Spleen (tissue), 11 donors: ENCODE data around the gene PILRA. TPM values are rescaled to one million over a fixed set of nuclear protein-coding genes. Genes with fewer than 3 reads are reported as not detected.

Source experiments
- DNase-seq: peaks from one replicate; pipeline ENCODE4 v3.0.0-alpha.2; 2020
- H3K27ac ChIP-seq, 8 donors: fragments of 200-600 bp; sonication (generic) in 7 of 8; 1 replicate in 4 of 8; 2 replicates in 4 of 8; pipeline versions ENCODE4 v1.5.0 to v1.8.0; 2016 to 2021; ENCODE audit warnings: inconsistent platforms in 4 of 8, mild to moderate bottlenecking in 4 of 8, moderate library complexity in 1 of 8
- H3K27me3 ChIP-seq, 7 donors: fragments of 200-600 bp; sonication (generic) in 6 of 7; replicated peaks in 1 of 7; 1 replicate in 4 of 7; 2 replicates in 3 of 7; pipeline versions ENCODE4 v1.5.0 to v1.8.0; 2016 to 2021; ENCODE audit warnings: inconsistent platforms in 3 of 7, mild to moderate bottlenecking in 1 of 7
- H3K36me3 ChIP-seq, 6 donors: fragments of 200-600 bp; sonication (generic) in 5 of 6; 1 replicate in 4 of 6; 2 replicates in 2 of 6; pipeline versions ENCODE4 v1.5.0 to v1.8.0; 2016 to 2021; ENCODE audit warnings: inconsistent platforms in 2 of 6
- H3K4me1 ChIP-seq, 6 donors: fragments of 200-600 bp; sonication (generic) in 5 of 6; 1 replicate in 3 of 6; 2 replicates in 3 of 6; pipeline versions ENCODE4 v1.5.0 to v1.8.0; 2016 to 2021; ENCODE audit warnings: inconsistent platforms in 3 of 6
- H3K4me3 ChIP-seq, 8 donors: fragments of 200-600 bp; sonication (generic) in 7 of 8; 1 replicate in 4 of 8; 2 replicates in 4 of 8; pipeline versions ENCODE4 v1.5.0 to v1.8.0; 2016 to 2021; ENCODE audit warnings: inconsistent platforms in 4 of 8, mild to moderate bottlenecking in 4 of 8, moderate library complexity in 2 of 8
- H3K9me3 ChIP-seq, 8 donors: fragments of 200-600 bp; sonication (generic) in 7 of 8; 1 replicate in 4 of 8; 2 replicates in 4 of 8; pipeline versions ENCODE4 v1.5.0 to v1.8.0; 2016 to 2021; ENCODE audit warnings: inconsistent platforms in 4 of 8
- POLR2A ChIP-seq, 3 donors: fragments of 450-650 bp; IDR thresholded peaks; one replicate each; pipeline ENCODE4 v1.5.1; 2017; ENCODE audit warnings: antibody characterized with exemption in 3 of 3, mild to moderate bottlenecking in 1 of 3
- POLR2AphosphoS5 ChIP-seq, 3 donors: sonication (generic); formaldehyde crosslinking; IDR thresholded peaks; one replicate each; pipeline ENCODE4 v1.5.1; 2017; ENCODE audit warnings: antibody characterized with exemption in 3 of 3
- WGBS, 5 donors: extraction: QIAGEN DNeasy Blood & Tissue Kit in 3 of 5; methylation state at CpG; one replicate each; pipeline versions ENCODE4 v1.1.5 to v1.1.7; 2013 to 2018; 5-methylcytosine and 5-hydroxymethylcytosine counted together
- intact Hi-C: fragments of 100-400 bp; cut with DNase I; formaldehyde crosslinking; loops from one replicate; pipeline ENCODE4 v1.15.0; 2023; ENCODE audit warnings: low total_unique reads
- polyA plus RNA-seq, 3 donors: library from polyadenylated mRNA; stranded (reverse); fragments of 200-250 nt; gene quantifications; one replicate each; pipeline ENCODE4 v1.2.1, GENCODE V29; 2013
- total RNA-seq, 7 donors: library from RNA; depleted of rRNA in 3 of 7; stranded (reverse); fragments of >200 nt in 3 of 7; fragmentation: NEBNext Ultra II Directional in 4 of 7; extraction: Animal tissue kit (Norgen Biotek cat#: 25700) in 4 of 7; gene quantifications; one replicate each; pipeline versions ENCODE4 v1.1.0 to v1.2.1, GENCODE V29; 2016 to 2021
- TF ChIP-seq, protein P1 (sequence below), 11 experiments: fragments of 200-600 bp in 7 of 11; fragments of 450-650 bp in 4 of 11; sonication (generic) in 4 of 11; IDR thresholded peaks in 8 of 11; conservative IDR thresholded peaks in 3 of 11; 1 replicate in 7 of 11; 2 replicates in 4 of 11; pipeline versions ENCODE4 v1.4.0 to v1.8.0; 2016 to 2021; ENCODE audit warnings: antibody characterized with exemption in 11 of 11, inconsistent platforms in 4 of 11, mild to moderate bottlenecking in 1 of 11
- donor health status: healthy with polysubstance abuse.
- donor health status: DM: no; HTN: no; CAD: no; lungs with moderate emphysema.
- donor health status: DM: no; HTN: no; CAD: no.
- donor health status: Bipolar disorder and iron deficiency.
- donor health status: healthy.
- donor health status: DM: no; HTN: no; CAD: no.
- donor health status: DM: yes; HTN: yes; CAD: no.

Gene PILRA
- total and polyA plus RNA-seq, 10 donors = 5.8 to 61.1 (median 25.8) TPM

DNA sequence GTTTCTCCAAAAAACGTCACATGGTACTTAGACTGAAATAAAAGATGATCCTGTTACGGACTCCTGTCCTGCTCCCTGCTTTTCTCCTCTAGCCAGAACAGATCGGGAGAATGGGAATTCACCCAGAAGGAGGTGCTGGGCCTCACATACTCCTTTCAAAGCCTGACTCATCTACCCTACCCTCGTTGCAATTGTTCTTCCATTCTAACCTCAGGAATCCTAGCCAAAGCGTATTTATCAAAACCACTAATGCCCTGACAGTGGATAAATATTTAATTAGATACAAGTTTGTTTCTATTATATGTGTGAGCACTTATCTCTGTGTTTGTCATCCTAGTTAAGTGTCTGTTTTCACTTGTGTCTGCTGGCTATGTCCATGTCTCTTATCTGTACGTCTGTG lies 33.5 kb downstream of the PILRA start:
- 70 to 82% (median 76%) methylated on average over 6 of the region's 6 CpGs for WGBS, 5 donors

DNA sequence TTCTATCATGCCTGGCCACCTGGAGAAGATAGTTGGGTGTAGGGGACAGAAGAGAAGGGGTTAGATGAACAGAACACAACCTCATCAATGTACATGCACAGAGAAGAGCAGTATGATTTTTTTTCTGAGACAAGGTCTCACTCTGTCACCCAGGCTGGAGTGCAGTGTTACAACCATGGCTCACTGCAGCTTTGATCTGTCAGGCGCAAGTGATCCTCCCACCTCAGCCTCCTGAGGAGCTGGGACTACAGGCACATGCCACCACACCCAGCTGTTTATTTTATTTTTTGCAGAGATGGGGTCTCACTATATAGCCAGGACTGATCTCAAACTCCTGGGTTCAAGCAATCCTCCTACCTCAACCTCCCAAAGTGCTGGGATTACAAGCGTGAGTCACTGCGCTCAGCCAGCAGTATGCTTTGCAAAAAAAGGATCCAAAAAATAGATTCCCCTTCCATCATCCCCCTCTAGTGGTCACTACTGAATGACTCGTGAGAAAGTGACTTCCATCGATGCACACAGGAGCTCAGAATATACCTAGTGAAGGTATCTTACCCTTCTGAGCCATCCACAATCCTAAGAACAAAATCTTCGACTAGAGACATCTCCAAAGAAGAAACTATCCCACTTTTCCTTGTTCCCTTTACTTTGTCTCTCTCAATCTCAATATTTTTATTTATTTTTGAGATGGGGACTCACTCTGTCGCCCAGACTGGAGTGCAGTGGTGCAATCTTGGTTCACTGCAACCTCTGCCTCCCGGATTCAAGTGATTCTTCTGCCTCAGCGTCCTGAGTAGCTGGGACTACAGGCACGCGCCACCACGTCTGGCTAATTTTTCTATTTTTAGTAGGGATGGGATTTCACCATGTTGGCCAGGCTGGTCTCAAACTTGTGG lies 34.2 kb downstream of the PILRA start:
- H3K27me3 ChIP-seq = no peaks in the 10 kb centered on the region
- peaks cover 0 to 19% (median 7%) of the 10 kb centered on the region in 6 donors for H3K4me1 ChIP-seq
- 49 to 55% (median 55%) methylated on average over 12 of the region's 12 CpGs for WGBS, 5 donors
- no peak overlapping the region for H3K4me3 ChIP-seq
- no peak for DNase-seq
- no peak overlapping the region for H3K27ac ChIP-seq
- peaks cover 0 to 14% (median 0%) of the 10 kb centered on the region in 6 donors for H3K36me3 ChIP-seq
- intact Hi-C loops = loop anchor here (10.0 kb wide), 1 partner anchor 53 kb away; the partner anchor contains the start of gene PILRB
- no peak for TF ChIP-seq POLR2A (IDR thresholded peaks at IDR 0.05)
- TF ChIP-seq, protein P1, sequence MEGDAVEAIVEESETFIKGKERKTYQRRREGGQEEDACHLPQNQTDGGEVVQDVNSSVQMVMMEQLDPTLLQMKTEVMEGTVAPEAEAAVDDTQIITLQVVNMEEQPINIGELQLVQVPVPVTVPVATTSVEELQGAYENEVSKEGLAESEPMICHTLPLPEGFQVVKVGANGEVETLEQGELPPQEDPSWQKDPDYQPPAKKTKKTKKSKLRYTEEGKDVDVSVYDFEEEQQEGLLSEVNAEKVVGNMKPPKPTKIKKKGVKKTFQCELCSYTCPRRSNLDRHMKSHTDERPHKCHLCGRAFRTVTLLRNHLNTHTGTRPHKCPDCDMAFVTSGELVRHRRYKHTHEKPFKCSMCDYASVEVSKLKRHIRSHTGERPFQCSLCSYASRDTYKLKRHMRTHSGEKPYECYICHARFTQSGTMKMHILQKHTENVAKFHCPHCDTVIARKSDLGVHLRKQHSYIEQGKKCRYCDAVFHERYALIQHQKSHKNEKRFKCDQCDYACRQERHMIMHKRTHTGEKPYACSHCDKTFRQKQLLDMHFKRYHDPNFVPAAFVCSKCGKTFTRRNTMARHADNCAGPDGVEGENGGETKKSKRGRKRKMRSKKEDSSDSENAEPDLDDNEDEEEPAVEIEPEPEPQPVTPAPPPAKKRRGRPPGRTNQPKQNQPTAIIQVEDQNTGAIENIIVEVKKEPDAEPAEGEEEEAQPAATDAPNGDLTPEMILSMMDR (IDR thresholded peaks at IDR 0.05 in 8 of 11, conservative IDR thresholded peaks at IDR 0.05 in 3 of 11) = peak; percentile 57 to 81 (median 76)
- no peaks in the 10 kb centered on the region for H3K9me3 ChIP-seq

More for the DNA sequence above, 33.5 kb downstream of the PILRA start:
- intact Hi-C loops = loop anchor here (10.0 kb wide), 1 partner anchor 52 kb away; the partner anchor contains the start of gene PILRB
- no peak overlapping the region for H3K4me3 ChIP-seq
- peaks cover 0 to 19% (median 7%) of the 10 kb centered on the region in 6 donors for H3K4me1 ChIP-seq
- no peaks in the 10 kb centered on the region for H3K9me3 ChIP-seq
- DNase-seq = no peak
- TF ChIP-seq POLR2AphosphoS5 (IDR thresholded peaks at IDR 0.05) (no peak), POLR2A (IDR thresholded peaks at IDR 0.05) (no peak)
- TF ChIP-seq, protein P1 (IDR thresholded peaks at IDR 0.05 in 8 of 11, conservative IDR thresholded peaks at IDR 0.05 in 3 of 11) = no peak
- no peak overlapping the region for H3K27ac ChIP-seq
- H3K27me3 ChIP-seq = no peaks in the 10 kb centered on the region
- peaks cover 0 to 21% (median 0%) of the 10 kb centered on the region in 6 donors for H3K36me3 ChIP-seq

DNA sequence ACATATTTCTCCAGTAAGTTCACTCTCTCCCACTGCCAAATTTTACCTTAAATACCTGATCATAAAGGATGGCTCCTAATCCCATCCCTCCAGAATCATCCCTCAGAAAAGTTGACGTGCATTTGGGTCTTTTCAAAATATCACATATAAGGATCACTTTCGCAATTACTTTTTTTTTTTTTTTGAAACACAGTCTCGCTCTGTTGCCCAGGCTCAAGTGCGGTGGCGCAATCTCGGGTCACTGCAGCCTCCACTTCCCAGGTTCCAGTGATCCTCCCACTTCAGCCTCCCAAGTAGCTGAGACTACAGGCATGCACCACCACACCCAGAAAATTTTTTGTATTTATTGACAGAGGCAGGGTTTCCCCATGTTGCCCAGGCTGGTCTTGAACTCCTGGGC lies 37.8 kb downstream of the PILRA start:
- Histone ChIP-seq H3K9me3 (no peaks in the 10 kb centered on the region), H3K36me3 (peaks cover 0 to 9% (median 0%) of the 10 kb centered on the region in 6 donors), H3K4me1 (peaks cover 0 to 34% (median 18%) of the 10 kb centered on the region in 6 donors), H3K4me3 (no peak overlapping the region), H3K27ac (no peak overlapping the region), H3K27me3 (no peaks in the 10 kb centered on the region)
- intact Hi-C loops = no loop called here
- DNase-seq = no peak
- TF ChIP-seq, protein P1 (IDR thresholded peaks at IDR 0.05 in 8 of 11, conservative IDR thresholded peaks at IDR 0.05 in 3 of 11) = no peak
- TF ChIP-seq POLR2A (IDR thresholded peaks at IDR 0.05) = no peak
- no peak for TF ChIP-seq POLR2AphosphoS5 (IDR thresholded peaks at IDR 0.05)
- WGBS, 5 donors = 85 to 95% (median 87%) methylated on average over 6 of the region's 6 CpGs

DNA sequence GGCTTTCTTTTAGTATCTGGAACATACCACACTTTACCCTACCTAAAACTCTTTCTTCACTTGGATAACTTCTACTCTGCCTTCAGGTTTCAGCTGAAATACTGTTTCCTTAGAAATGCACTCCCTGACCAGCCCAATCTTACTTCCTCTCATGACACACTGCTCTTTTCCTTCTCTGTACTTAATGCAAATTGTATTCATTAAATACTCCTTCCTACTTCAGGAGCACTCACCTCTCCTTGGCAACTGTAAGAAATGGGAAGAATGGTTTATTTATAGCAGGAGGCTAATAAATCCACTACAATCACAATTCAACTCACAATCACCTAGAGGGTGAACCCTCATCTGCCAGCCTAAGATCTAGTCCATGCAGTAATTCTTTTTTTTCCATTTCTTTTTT lies 40.1 kb downstream of the PILRA start:
- intact Hi-C loops = no loop called here
- TF ChIP-seq POLR2A (IDR thresholded peaks at IDR 0.05) (no peak), POLR2AphosphoS5 (IDR thresholded peaks at IDR 0.05) (no peak)
- TF ChIP-seq, protein P1 (IDR thresholded peaks at IDR 0.05 in 8 of 11, conservative IDR thresholded peaks at IDR 0.05 in 3 of 11) = no peak
- Histone ChIP-seq H3K27me3 (no peaks in the 10 kb centered on the region), H3K4me1 (peaks cover 0 to 24% (median 11%) of the 10 kb centered on the region in 6 donors), H3K36me3 (peaks cover 0 to 5% (median 0%) of the 10 kb centered on the region in 6 donors), H3K27ac (peak overlapping the region in 3 of 8 donors; percentile 5 to 53 (median 28)), H3K4me3 (no peak overlapping the region), H3K9me3 (no peaks in the 10 kb centered on the region)
- DNase-seq = no peak
